HG02943 (cell line): ENCODE data around the gene SYT12.

Source experiments
- ATAC-seq: cut with Tn5 transposase; IDR thresholded peaks from one replicate; pipeline ENCODE4 v1.9.1; 2021; ENCODE audit warnings: mild to moderate bottlenecking, low read depth, moderate library complexity; ENCODE audit not compliant: unreplicated experiment

The SYT12 gene

DNA sequence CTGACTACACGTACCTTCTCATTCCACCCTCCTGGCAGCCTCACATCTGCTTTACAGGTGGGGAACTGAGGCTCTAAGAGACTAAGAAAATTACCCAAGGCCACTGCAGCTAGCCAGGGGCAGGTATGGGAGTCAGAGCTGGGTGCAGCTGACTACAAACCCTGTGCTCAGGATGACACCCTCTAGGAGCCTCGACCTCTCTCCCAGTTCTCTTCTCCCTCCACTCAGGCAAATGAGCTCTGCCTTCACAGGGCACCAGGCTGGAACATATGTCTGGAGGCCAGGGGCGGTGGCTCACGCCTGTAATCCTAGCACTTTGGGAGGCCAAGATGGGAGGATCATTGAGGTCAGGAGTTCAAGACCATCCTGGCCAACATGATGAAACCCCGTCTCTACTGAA lies 4.0 kb downstream of the SYT12 start:
- no peak for ATAC-seq

DNA sequence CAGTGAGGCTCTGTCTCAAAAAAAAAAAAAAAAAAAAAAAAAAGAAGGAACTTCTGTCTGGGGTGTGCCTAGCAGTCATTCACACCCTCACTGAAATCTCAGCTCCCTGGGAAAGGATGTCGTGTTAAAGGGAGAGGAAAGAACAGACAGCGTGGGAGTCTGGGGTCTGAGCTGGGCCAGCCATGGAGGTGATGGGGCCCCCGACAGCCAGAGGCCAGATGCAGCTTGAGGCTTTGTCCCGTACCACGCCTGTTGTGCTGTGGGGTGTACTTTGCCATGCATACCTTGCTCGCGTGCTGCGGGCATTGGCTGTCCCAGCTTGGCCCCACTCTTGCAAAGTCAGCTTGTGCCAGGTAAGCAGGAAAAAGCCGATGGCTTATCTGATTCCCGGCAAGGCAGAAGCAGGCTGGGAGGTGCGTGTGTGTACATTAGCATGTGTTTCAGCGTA lies 4.6 kb downstream of the SYT12 start:
- no peak for ATAC-seq

- ATAC-seq, result peak; percentile 66
These were observed 5.1 kb downstream of the SYT12 start for GRCh38 chr11:67027943-67028542.

DNA sequence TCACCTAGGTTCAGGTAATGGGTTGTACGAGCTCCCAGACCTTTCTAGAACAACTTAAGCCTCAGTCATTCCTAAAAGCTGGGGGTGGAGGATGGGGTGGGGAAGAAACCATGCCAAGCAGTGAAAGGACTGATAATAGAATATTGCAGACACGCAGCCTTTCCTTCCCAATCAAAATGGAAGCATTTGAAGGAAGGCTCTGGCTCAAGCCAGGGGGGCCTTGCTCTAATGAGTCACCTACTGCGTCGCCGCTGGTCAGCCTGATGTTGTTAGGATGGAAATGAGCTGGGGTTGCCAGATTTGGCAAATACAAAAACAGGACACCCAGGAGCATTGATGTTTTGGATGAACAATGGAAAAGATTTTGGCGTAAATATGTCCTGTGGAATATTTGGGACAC lies 6.2 kb downstream of the SYT12 start:
- ATAC-seq, result no peak

DNA sequence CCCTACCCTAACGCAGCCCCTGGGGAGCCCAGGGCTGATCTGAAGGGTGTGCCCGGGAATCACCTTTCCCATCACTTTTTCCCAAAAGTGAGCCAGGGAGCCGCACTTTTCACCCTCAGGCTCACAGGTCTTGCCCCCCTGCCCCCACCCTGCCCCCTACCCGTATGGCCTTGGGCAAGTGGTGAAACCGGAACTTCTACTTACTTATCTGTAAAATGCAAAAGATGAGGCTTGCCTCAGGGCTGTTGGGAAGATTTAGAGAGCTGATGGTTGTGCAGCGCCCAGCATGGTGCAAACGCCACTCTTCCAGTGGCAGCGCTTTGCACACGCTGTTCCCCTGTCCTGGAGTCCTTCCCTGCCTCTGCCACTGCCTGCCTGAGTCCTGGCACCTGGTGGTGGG lies 8.0 kb downstream of the SYT12 start:
- ATAC-seq, result no peak

GRCh38 chr11:67031791-67032561 lies 9.0 kb downstream of the SYT12 start:
- ATAC-seq, result no peak

DNA sequence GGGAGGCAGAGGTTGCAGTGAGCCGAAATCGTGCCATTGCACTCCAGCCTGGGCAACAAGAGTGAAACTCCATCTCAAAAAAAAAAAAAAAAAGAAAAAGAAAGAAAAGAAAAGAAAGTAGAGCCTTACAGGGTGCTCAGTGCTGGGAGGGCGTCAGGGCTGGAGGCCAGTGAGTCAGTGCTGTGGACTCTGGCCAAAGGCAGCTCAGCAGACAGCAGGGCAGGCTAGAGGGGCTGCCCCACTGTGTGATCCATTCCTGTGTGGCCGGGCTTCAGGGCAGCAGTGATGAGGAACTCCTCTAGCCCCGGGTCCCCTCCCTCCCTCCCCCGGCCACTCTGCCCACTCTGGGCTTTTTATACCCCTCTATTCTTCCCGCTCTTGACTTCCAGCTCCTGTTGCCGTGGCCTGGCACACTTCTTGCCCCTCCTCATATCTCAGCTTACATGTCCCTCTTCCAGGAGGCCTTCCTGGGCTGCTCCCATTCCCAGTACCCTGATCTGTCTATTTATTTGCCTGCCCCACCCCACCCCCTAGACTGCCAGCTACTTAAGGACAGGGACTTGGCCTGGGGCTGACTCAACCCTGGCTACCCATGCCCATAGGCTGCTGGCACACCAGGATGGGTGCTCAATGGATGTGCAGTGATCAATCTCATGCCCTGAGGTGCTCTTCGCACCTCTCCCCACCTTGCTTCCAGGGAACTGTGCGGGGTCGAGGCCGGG lies 10.1 kb downstream of the SYT12 start:
- no peak for ATAC-seq

DNA sequence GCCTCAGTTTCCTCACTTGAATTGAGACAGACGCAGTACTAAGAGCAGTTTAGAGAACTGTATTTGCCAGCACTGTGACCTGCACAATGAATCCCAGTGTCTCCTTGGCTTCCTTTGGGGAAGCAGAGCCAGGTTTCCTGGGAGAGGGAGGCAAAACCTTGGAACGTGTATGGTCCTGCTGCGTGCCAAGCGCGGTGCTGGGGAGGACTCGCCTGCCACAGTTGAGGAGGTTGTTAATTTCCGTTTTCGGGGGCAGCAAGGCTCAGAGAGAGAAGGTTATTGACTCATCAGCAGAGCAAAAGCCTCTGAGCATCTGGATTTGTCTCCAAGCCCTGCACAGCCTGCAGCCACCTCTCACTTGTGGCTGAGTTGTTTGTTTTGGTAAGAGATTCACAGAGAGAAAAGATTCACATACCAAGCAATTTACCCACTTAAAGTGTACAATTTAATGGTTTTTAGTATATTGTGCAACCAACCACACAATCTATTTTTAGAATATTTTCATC lies 10.8 kb downstream of the SYT12 start:
- ATAC-seq, result no peak

DNA sequence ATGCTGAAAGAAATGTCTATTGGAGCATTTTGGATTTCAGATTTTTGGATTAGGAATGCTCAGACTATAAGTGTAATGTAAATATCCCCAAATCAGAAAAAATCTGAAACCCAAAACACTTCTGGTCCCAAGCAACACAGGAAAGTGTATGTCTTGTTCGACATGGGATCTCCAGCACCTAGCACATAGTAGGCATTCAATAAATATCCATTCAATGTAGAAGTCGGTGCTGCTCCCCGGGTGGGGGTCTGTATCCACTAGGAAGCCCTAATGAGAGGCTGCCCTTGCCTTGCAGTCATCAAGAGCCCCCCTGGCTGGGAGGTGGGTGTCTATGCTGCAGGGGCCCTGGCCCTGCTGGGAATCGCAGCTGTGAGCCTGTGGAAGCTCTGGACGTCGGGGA lies 11.4 kb downstream of the SYT12 start:
- no peak for ATAC-seq

DNA sequence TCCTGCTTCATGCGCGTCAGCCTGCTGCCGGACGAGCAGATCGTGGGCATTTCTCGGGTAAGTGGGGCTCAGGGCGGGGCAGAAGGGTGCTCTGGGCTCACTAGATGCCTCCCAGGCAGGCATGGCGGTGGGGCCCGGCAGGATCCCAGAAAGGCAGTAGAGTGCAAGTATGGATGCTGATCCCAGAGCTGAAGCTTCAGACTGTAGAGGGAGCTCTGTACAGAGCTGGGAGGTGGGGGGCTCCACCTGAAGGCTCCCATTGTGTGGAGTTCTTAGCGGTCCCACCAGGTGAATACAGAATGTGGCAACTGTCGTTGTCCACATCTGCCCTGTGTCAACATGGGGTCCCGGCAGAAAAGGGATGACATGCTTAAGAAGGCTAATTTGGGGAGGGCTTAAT lies 17.2 kb downstream of the SYT12 start:
- ATAC-seq, result no peak

GRCh38 chr11:67041602-67042001 lies 18.7 kb downstream of the SYT12 start:
- ATAC-seq, result no peak

GRCh38 chr11:67043572-67044349 lies 20.8 kb downstream of the SYT12 start:
- ATAC-seq, result no peak

DNA sequence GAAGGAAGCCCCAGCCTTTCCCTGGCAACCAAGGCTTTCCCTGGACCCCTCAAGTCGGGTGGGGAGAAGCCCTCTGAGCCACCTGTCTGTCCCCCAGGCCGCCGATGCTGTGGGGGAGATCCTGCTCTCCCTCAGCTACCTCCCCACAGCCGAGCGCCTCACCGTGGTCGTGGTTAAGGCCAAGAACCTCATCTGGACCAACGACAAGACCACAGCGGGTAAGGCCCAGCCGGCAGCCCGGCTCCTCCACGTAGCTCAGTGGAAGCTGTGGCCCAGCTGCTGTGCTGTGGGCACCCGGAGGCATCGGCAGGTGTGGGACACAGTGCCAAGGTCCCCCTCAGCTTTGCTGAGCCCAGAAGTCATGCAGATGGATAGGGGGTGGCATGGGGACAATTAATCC lies 21.6 kb downstream of the SYT12 start:
- no peak for ATAC-seq

- no peak for ATAC-seq
These were observed 22.4 kb downstream of the SYT12 start for GRCh38 chr11:67045314-67045713.

DNA sequence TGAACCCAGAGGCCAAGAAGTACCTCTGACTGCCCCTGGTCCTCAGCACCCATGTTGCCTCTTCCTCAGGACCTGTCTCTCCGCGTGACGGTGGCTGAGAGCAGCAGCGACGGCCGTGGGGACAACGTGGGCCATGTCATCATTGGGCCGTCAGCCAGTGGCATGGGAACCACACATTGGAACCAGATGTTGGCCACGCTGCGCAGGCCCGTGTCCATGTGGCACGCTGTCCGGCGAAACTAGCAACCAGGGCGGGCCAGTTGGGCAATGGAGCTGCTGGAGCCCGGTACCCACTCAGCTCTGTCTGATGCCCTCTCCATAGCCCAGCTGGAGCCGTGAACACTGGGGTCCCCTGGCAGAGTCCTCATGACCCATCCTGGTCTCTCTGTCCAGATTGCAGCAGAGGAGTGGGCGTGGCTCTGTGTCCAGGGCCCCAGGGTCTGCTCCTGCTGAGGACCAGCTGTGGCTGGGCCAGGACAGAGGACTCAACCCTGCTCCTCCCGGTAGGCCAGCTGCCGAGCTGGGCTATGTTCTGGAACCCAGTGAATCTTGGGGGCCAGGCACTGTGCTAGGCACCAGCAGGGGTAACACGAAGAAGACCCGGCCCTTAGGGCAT lies 25.7 kb downstream of the SYT12 start:
- no peak for ATAC-seq

DNA sequence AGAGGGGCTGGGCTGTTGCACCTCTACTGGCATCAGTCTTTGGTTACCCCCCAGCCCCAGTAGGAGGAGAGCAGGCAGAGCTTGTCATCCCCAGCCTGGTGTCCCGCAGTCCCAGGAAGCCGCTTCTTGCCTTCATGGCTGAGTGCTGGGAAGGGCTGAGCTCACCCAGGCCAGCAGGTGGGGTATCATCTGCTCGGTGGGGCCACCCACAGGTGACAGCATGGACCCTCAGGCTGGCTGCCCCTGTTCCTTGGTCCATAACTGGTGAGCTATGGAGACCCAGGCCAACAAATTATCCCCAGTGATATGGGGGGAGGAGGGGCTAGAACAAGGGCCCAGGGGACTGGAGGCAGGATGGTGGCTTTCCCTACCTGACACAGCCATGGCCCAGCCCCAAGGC lies 27.2 kb downstream of the SYT12 start:
- ATAC-seq, result no peak

DNA sequence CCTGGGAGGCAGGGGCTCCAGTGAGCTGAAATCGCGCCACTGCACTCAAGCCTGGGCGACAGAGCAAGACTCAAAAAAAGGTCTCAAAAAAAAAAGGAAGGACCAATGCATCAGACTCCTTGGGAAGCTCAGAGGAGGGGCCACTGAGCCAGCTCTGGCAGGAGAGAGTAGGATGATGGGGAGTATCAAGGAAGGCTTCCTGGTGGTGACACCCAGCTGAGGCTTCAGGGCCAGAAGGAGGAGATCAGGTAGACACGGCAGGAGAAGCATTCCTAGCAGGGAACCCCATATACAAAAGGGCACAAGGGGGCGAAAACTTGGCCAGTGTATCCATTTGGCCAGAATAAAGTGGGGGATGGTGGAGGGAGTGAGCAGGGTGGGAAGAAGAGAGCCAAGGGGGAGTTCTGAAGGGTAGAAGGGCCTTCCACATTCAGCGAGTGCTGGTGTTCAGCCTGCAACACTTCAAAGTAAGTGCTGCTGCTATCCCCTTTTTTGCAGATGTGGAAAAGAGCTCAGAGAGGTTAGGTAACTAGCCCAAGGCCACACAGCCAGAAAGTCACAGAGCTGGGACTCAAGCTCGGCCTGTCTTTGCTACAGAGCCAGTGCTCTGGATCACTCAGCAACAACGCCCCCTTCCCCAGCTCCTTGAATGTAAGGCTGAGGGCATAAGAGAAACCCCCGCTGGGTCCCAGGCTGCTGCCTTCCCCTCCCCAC lies 28.4 kb downstream of the SYT12 start:
- ATAC-seq, result no peak

- ATAC-seq, result no peak
These were observed 29.1 kb downstream of the SYT12 start for GRCh38 chr11:67051945-67052488.

- ATAC-seq, result no peak
These were observed 30.0 kb downstream of the SYT12 start for GRCh38 chr11:67052891-67053290.
